Stomach (tissue), 9 donors: ENCODE results near the gene NCAM1. TPM values are rescaled to one million over a fixed set of nuclear protein-coding genes. Genes with fewer than 3 reads are reported as not detected.
A peak's percentile ranks its signal among the peaks of the same experiment; 100 is the strongest.

Source experiments
- DNase-seq, 2 donors: peaks; one replicate each; pipeline versions ENCODE4 v3.0.0 to v3.0.0-alpha.2; 2013 to 2019
- H3K27ac ChIP-seq, 5 donors: fragments of 200-600 bp in 4 of 5; sonication (generic) in 4 of 5; one replicate each; pipeline ENCODE4 v1.5.1; 2013 to 2019; ENCODE audit warnings: mild to moderate bottlenecking in 1 of 5, moderate library complexity in 1 of 5
- H3K27me3 ChIP-seq, 3 donors: fragments of 200-600 bp; sonication (generic); one replicate each; pipeline ENCODE4 v1.5.1; 2017 to 2019; ENCODE audit warnings: mixed run types in 1 of 3
- H3K36me3 ChIP-seq, 4 donors: fragments of 200-600 bp; sonication (generic); 1 replicate in 3 of 4; 2 replicates in 1 of 4; pipeline ENCODE4 v1.5.1; 2016 to 2019
- H3K4me1 ChIP-seq, 4 donors: fragments of 200-600 bp; sonication (generic); one replicate each; pipeline ENCODE4 v1.5.1; 2016 to 2019
- H3K4me3 ChIP-seq, 4 donors: fragments of 200-600 bp; sonication (generic) in 3 of 4; one replicate each; pipeline ENCODE4 v1.5.1; 2016 to 2019; ENCODE audit warnings: mild to moderate bottlenecking in 1 of 4
- H3K9me3 ChIP-seq, 4 donors: fragments of 200-600 bp; sonication (generic); one replicate each; pipeline ENCODE4 v1.5.1; 2016 to 2019
- CTCF ChIP-seq, 7 experiments: fragments of 450-650 bp in 4 of 7; fragments of 200-600 bp in 3 of 7; sonication (generic) in 3 of 7; IDR thresholded peaks; one replicate each; pipeline ENCODE4 v1.5.1; 2016 to 2019; ENCODE audit warnings: antibody characterized with exemption in 7 of 7, control low read depth in 2 of 7, mild to moderate bottlenecking in 1 of 7
- EP300 ChIP-seq: sonication (generic); formaldehyde crosslinking; IDR thresholded peaks from one replicate; pipeline ENCODE4 v1.6.1; 2017; ENCODE audit warnings: antibody characterized with exemption
- POLR2A ChIP-seq, 4 donors: fragments of 450-650 bp; IDR thresholded peaks; one replicate each; pipeline ENCODE4 v1.6.1; 2016; ENCODE audit warnings: antibody characterized with exemption in 4 of 4, control low read depth in 2 of 4, mild to moderate bottlenecking in 1 of 4, moderate library complexity in 1 of 4
- POLR2AphosphoS5 ChIP-seq, 3 donors: sonication (generic); formaldehyde crosslinking; IDR thresholded peaks; one replicate each; pipeline ENCODE4 v1.6.1; 2016; ENCODE audit warnings: antibody characterized with exemption in 3 of 3
- WGBS, 5 donors: extraction: QIAGEN DNeasy Blood & Tissue Kit in 3 of 5; methylation state at CpG; one replicate each; pipeline versions ENCODE4 v1.1.5 to v1.1.7; 2013 to 2018; 5-methylcytosine and 5-hydroxymethylcytosine counted together
- intact Hi-C: fragments of 100-400 bp; cut with DNase I; formaldehyde crosslinking; loops from one replicate; pipeline ENCODE4 v1.15.1; 2023; ENCODE audit warnings: low total_unique reads
- polyA plus RNA-seq, 3 donors: library from polyadenylated mRNA; stranded (reverse); fragments of 200-250 nt; gene quantifications; one replicate each; pipeline ENCODE4 v1.2.3, GENCODE V29; 2013
- total RNA-seq, 5 donors: library from RNA; depleted of rRNA; stranded (reverse); fragments of >200 nt; gene quantifications; one replicate each; pipeline versions ENCODE4 v1.1.0 to v1.2.3, GENCODE V29; 2014 to 2016
- donor health status: healthy with polysubstance abuse.
- donor health status: Bipolar disorder and iron deficiency.
- donor health status: healthy.

NCAM1 gene
- total and polyA plus RNA-seq, 8 donors, result 5.7 to 84.8 (median 28.9) TPM

DNA sequence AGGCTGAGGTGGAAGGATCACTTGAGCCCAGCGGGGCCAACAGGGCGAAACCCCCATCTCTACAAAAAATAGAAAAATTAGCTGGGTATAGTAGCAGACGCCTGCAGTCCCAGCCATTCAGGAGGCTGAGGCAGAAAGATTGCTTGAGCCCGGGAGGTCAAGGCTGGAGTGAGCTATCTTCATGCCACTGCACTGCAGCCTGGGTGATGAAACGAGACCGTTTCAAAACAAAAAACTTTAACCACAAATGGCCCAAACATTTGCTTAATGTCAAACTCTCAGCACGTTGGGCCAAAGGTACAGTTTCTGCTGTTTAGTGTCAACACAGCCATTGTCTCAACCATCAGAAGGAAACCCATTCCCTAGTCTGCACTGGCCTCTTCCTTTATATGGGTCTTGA, 284.0 kb downstream of the NCAM1 start:
- Histone ChIP-seq H3K4me3 (no peak overlapping the region), H3K9me3 (no peaks in the 10 kb centered on the region), H3K4me1 (peaks cover 0 to 23% (median 10%) of the 10 kb centered on the region in 4 donors), H3K27me3 (no peaks in the 10 kb centered on the region), H3K36me3 (peaks cover 0 to 8% (median 0%) of the 10 kb centered on the region in 4 donors), H3K27ac (no peak overlapping the region)
- DNase-seq, result no peak
- TF ChIP-seq CTCF (IDR thresholded peaks at IDR 0.05) (no peak), POLR2AphosphoS5 (IDR thresholded peaks at IDR 0.05) (no peak), POLR2A (IDR thresholded peaks at IDR 0.05) (no peak), EP300 (no peak)
- intact Hi-C loops, result no loop called here
- 62 to 83% (median 76%) methylated on average over 7 of the region's 7 CpGs for WGBS, 5 donors

DNA sequence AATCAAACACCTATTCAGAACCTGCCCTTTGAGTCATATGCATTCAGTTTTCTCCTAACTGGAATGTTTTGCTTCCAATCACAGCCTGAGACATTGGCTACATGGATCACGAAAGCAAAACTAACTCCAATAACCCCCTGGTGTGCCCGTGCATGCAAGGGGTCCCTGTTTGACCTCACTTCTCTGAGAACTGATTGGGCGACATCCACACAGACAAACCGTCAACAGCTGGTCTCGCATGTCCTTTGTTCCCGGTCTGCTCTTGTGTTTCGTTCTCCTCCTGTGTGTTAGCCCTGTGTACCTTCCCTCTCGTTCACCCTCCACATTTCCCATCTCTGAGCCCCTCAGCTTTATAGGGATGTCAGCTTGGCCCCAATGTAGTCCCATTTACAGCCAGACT, 286.0 kb downstream of the NCAM1 start:
- no peak overlapping the region for H3K27ac ChIP-seq
- peaks cover 0 to 8% (median 0%) of the 10 kb centered on the region in 4 donors for H3K36me3 ChIP-seq
- no peak for DNase-seq
- no peak for TF ChIP-seq POLR2AphosphoS5 (IDR thresholded peaks at IDR 0.05)
- TF ChIP-seq EP300, result no peak
- no peak for TF ChIP-seq CTCF (IDR thresholded peaks at IDR 0.05)
- no peak for TF ChIP-seq POLR2A (IDR thresholded peaks at IDR 0.05)
- no peak overlapping the region for H3K4me3 ChIP-seq
- no peaks in the 10 kb centered on the region for H3K9me3 ChIP-seq
- WGBS, 5 donors, result 67 to 78% (median 74%) methylated on average over 8 of the region's 8 CpGs
- intact Hi-C loops, result no loop called here
- H3K27me3 ChIP-seq, result no peaks in the 10 kb centered on the region
- H3K4me1 ChIP-seq, result peaks cover 0 to 16% (median 8%) of the 10 kb centered on the region in 4 donors

GRCh38 chr11:113247966-113248365, 286.7 kb downstream of the NCAM1 start:
- TF ChIP-seq CTCF (IDR thresholded peaks at IDR 0.05), result no peak
- no peak for TF ChIP-seq POLR2A (IDR thresholded peaks at IDR 0.05)
- TF ChIP-seq POLR2AphosphoS5 (IDR thresholded peaks at IDR 0.05), result no peak
- no peak for TF ChIP-seq EP300
- H3K36me3 ChIP-seq, result peaks cover 0 to 8% (median 0%) of the 10 kb centered on the region in 4 donors
- 74 to 89% (median 82%) methylated on average over 6 of the region's 6 CpGs for WGBS, 5 donors
- intact Hi-C loops, result no loop called here
- H3K4me3 ChIP-seq, result no peak overlapping the region
- H3K9me3 ChIP-seq, result no peaks in the 10 kb centered on the region
- H3K4me1 ChIP-seq, result peaks cover 0 to 10% (median 4%) of the 10 kb centered on the region in 4 donors
- no peak overlapping the region for H3K27ac ChIP-seq
- no peaks in the 10 kb centered on the region for H3K27me3 ChIP-seq
- DNase-seq, result peak in 1 of 2 donors; percentile 36

- DNase-seq, result no peak
- WGBS, 5 donors, result 77 to 87% (median 82%) methylated on average over 11 of the region's 11 CpGs
- no peak overlapping the region for H3K4me3 ChIP-seq
- H3K9me3 ChIP-seq, result no peaks in the 10 kb centered on the region
- H3K27me3 ChIP-seq, result no peaks in the 10 kb centered on the region
- intact Hi-C loops, result no loop called here
- H3K36me3 ChIP-seq, result peaks cover 0 to 8% (median 0%) of the 10 kb centered on the region in 4 donors
- H3K27ac ChIP-seq, result no peak overlapping the region
- TF ChIP-seq EP300 (no peak), POLR2A (IDR thresholded peaks at IDR 0.05) (no peak), CTCF (IDR thresholded peaks at IDR 0.05) (no peak), POLR2AphosphoS5 (IDR thresholded peaks at IDR 0.05) (no peak)
- peaks cover 0 to under 1% (median 0%) of the 10 kb centered on the region in 4 donors for H3K4me1 ChIP-seq
Measured at GRCh38 chr11:113248702-113249490, 287.7 kb downstream of the NCAM1 start.
